Brain microvascular endothelial cell (primary cell): ENCODE results near the gene LIPC.

Source experiments
- DNase-seq: peaks from one replicate; pipeline ENCODE4 v3.0.0-alpha.2; 2020
- H3K27ac ChIP-seq: fragments of 250-450 bp; sonication (Bioruptor Pico); 2 replicates; pipeline ENCODE4 v1.5.1; 2020; ENCODE audit warnings: mild to moderate bottlenecking, moderate library complexity
- H3K27me3 ChIP-seq: fragments of 250-450 bp; sonication (Bioruptor Pico); replicated peaks from 2 replicates; pipeline ENCODE4 v1.5.1; 2020; ENCODE audit warnings: mild to moderate bottlenecking
- H3K36me3 ChIP-seq: fragments of 250-450 bp; sonication (Bioruptor Pico); replicated peaks from 2 replicates; pipeline ENCODE4 v1.5.1; 2020; ENCODE audit warnings: mild to moderate bottlenecking
- H3K4me3 ChIP-seq: 2 replicates; pipeline ENCODE4 v1.5.1; 2011; ENCODE audit warnings: low read depth, mild to moderate bottlenecking, control low read depth, low read length, moderate library complexity
- CTCF ChIP-seq: IDR thresholded peaks from 2 replicates; pipeline ENCODE4 v1.5.1; 2011; ENCODE audit warnings: low read depth, mild to moderate bottlenecking, moderate library complexity, low read length, control low read depth, inconsistent platforms; ENCODE audit errors: missing control alignments
- in situ Hi-C: cut with HindIII; loops from 2 replicates; pipeline ENCODE4 v1.10.0; 2017; ENCODE audit warnings: low sequenced_read_pairs, low pct_ligation_motif_present

LIPC gene

GRCh38 chr15:58569455-58569854 is 137.7 kb downstream of the LIPC start:
- Histone ChIP-seq H3K36me3 (no peaks in the 10 kb centered on the region), H3K27ac (no peak overlapping the region), H3K4me3 (no peak overlapping the region), H3K27me3 (no peaks in the 10 kb centered on the region)
- DNase-seq: no peak
- in situ Hi-C loops: no loop called here
- no peak for TF ChIP-seq CTCF

GRCh38 chr15:58571491-58571890 is 139.7 kb downstream of the LIPC start:
- Histone ChIP-seq H3K36me3 (no peaks in the 10 kb centered on the region), H3K4me3 (no peak overlapping the region), H3K27ac (no peak overlapping the region), H3K27me3 (no peaks in the 10 kb centered on the region)
- DNase-seq: no peak
- no peak for TF ChIP-seq CTCF
- in situ Hi-C loops: no loop called here

DNA sequence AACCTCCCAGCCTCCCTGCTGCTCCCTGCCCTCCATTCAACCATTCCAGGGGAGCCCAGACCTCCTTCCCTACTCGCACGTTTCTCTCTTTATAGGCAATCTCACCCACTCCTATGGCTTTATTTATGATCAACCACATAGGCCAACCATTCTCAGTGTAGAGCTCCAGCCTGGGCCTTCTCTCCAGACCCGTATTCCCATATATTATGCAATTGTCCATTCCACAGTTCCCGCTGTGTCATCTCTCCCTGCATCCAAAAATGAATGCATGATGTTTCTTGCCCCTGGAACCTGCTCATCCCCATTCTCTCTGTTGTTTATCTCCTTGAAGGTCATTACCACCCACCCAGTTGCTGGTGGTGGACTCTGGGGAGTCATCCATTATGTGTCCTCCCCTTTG is 140.7 kb downstream of the LIPC start:
- Histone ChIP-seq H3K4me3 (no peak overlapping the region), H3K27ac (no peak overlapping the region), H3K27me3 (no peaks in the 10 kb centered on the region), H3K36me3 (no peaks in the 10 kb centered on the region)
- DNase-seq: no peak
- in situ Hi-C loops: no loop called here
- TF ChIP-seq CTCF: no peak

DNA sequence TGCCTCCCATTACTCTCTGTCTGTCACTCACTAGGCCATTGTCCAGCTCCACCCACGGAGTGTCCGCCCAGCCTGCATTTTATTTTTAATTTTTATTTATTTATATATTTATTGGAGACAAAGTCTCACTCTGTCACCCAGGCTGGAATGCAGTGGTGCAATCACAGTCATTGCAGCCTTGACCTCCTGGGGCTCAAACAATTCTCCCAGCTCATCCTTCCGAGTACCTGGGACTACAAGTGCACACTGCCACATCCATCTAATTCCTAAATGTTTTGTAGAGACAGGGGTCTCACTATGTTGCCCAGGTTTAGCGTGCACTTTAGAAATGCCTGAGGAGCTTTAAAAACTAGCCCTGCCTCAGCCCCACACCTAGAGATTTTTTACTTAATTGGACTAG is 141.5 kb downstream of the LIPC start:
- H3K36me3 ChIP-seq: no peaks in the 10 kb centered on the region
- TF ChIP-seq CTCF: no peak
- H3K27me3 ChIP-seq: no peaks in the 10 kb centered on the region
- no peak for DNase-seq
- in situ Hi-C loops: no loop called here
- no peak overlapping the region for H3K27ac ChIP-seq
- no peak overlapping the region for H3K4me3 ChIP-seq

DNA sequence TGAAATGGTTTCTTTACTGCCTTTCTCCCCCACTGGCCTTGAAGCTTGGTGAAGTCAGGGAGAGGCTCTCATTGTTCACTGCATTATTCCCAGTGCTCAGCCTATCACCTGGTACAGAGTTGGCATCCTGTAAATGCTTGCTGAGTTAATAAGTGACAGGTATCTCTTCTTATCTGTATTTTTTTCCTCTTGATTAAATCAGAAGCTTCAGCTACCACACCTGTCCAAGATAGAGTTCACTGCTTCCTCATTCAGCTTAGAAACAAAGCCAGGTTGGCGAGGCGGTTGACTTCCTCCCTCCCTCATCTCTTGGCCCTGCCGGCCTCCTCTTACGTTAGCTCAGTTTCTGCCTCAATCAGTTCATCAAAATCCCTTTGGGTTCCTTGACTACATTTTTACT is 142.8 kb downstream of the LIPC start:
- in situ Hi-C loops: no loop called here
- H3K36me3 ChIP-seq: no peaks in the 10 kb centered on the region

More for the DNA sequence above, 142.8 kb downstream of the LIPC start:
- Histone ChIP-seq H3K4me3 (no peak overlapping the region), H3K27me3 (no peaks in the 10 kb centered on the region), H3K27ac (no peak overlapping the region)
- no peak for DNase-seq
- TF ChIP-seq CTCF: no peak
